A375 (cell line): Measurements from ENCODE around the gene TSSC4. TPM values are rescaled to one million over a fixed set of nuclear protein-coding genes. Genes with fewer than 3 reads are reported as not detected.

Experiments
- small RNA-seq: library from RNA; depleted of rRNA; stranded (forward); fragments of <200 nt; gene quantifications from one replicate; pipeline ENCODE3, GENCODE V24; 2014
- total RNA-seq: library from RNA; depleted of rRNA; stranded (reverse); fragments of >200 nt; shearing (Covaris generic); gene quantifications from 2 replicates; pipeline ENCODE4 v1.2.3, GENCODE V29; 2014; rRNA removed

TSSC4 gene
- total RNA-seq: 56.0 and 64.3 TPM in 2 replicates

GRCh38 chr11:2400069-2400761, at the start of gene TSSC4:
Gene TSSC4, plus strand, starts transcription at chr11:2400750. Its CDS starts 1,884 bp downstream, at chr11:2402634.

GRCh38 chr11:2376751-2377451, 23.6 kb upstream of the TSSC4 start, which contains the start of gene CD81:
Gene CD81, plus strand, starts transcription at chr11:2377310. Its CDS starts 240 bp downstream, at chr11:2377550.

DNA sequence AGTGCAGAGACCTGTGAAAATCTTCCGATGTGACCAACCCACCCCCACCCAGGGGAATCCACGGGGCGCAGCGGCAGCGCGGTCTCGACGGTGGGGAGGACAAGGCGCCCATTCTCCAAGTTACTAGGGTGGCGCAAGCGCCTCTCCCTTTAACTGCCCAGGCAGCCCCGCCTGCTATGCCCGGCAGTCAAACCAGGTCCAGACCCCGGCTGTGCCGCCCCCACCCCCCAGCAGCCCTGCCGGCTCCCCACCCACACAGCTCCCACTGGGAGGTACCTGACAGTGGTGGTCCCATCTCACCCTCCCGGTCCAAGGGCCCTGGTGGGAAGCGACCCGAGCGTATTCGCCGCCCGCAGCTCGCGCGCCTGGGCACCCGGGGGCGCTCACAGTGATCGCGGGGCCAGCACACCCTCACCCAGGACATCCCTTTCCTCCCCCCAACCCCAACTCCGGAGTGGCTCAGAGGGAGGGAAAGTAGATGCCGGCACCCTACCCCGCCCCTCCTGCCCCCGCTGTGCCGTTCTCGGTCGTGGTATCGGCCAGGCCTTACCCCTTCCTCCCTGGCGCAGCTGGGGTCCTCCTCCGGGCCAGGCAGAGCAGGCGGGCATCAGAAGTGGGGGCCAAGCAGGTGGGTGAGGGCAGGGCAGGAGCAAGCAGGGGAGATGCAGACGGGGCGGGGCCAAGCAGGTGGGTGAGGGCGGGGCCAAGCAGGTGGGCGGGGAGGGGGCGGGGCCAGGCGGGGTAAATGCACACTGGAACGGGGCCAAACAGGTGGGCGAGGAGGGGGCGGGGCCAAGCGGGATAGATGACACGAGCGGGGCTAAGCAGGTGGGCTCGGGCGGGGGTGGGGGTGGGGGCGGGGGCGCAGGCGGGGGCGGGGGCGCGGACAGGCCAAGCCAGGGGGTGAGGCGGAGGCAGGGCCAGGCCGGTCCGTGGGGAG, 43.6 kb downstream of the TSSC4 start, which contains the start of gene TRPM5:
Gene TRPM5, minus strand, starts transcription at position 634 of the 940 bp plus-strand sequence. CDS start 21,478 bp downstream, outside the sequence.

DNA sequence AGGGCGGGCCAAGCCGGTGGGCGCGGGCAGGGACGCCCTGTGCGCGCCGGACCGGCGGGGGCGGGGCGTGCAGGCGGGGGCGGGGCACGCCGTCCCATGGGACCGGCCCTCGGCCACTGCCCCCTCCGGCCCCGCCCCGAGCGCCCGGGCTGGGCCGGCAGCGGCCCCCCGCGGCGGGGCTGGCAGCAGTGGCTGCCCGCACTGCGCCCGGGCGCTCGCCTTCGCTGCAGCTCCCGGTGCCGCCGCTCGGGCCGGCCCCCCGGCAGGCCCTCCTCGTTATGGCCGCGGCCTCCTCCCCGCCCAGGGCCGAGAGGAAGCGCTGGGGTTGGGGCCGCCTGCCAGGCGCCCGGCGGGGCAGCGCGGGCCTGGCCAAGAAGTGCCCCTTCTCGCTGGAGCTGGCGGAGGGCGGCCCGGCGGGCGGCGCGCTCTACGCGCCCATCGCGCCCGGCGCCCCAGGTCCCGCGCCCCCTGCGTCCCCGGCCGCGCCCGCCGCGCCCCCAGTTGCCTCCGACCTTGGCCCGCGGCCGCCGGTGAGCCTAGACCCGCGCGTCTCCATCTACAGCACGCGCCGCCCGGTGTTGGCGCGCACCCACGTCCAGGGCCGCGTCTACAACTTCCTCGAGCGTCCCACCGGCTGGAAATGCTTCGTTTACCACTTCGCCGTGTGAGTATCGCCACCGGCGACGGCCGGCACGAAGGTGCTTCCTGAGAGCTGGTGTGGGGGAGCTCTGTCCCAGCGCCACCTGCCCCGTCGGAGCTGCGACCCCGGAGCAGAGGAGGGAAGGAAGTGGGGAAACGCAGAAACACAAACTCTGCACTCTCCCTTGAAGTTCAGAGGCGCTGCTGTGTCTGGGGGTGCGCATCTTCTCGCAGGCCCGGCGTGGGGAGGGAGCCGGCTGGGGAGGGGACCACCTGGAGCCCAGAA, 44.5 kb downstream of the TSSC4 start, which contains the start of gene KCNQ1:
Gene KCNQ1, plus strand, starts transcription at position 188 of the 925 bp plus-strand sequence. Its CDS starts 91 bp downstream, at position 279.

Small RNA genes lying within 50 kb of the gene (small RNA-seq; reads per million reads assigned to genes)
- not detected for gene RF00019

Other genes starting within 250 kb of the TSSC4 start
- gene INS, start 239.5 kb upstream of the TSSC4 start, total RNA-seq: not detected in 2 replicates
- not detected in 2 replicates for gene TH, start 228.9 kb upstream of the TSSC4 start, total RNA-seq
- not detected in 2 replicates for gene ASCL2, start 130.2 kb upstream of the TSSC4 start, total RNA-seq
- gene C11orf21, start 98.8 kb upstream of the TSSC4 start, total RNA-seq: not detected in 2 replicates
- 0.90 TPM in 1 of 2 replicates, not detected in the other for gene TSPAN32, start 98.7 kb upstream of the TSSC4 start, total RNA-seq
- 81.7 and 83.2 TPM in 2 replicates for gene CD81, start 23.4 kb upstream of the TSSC4 start, total RNA-seq
- gene TRPM5, start 43.8 kb downstream of the TSSC4 start, total RNA-seq: not detected in 2 replicates
- 0.08 TPM in 1 of 2 replicates, not detected in the other for gene KCNQ1, start 44.3 kb downstream of the TSSC4 start, total RNA-seq